Stimulated activated naive CD8-positive, alpha-beta T cell treated with anti-CD3 and anti-CD28 coated beads, Interleukin-15, Interleukin-2, amounts not matched to agents 100 ng/mL and 50 ng/mL, for 24 hours (primary cell): ENCODE results near the gene C14orf132.

ENCODE experiments used
- H3K27ac Mint-ChIP-seq: one replicate; pipeline ENCODE4 v1.8.0; 2021; ENCODE audit warnings: mild to moderate bottlenecking, mixed read lengths
- H3K27me3 Mint-ChIP-seq: one replicate; pipeline ENCODE4 v1.8.0; 2021; ENCODE audit warnings: mixed read lengths
- H3K36me3 Mint-ChIP-seq: one replicate; pipeline ENCODE4 v1.8.0; 2021; ENCODE audit warnings: low read depth, mixed read lengths
- H3K4me1 Mint-ChIP-seq: one replicate; pipeline ENCODE4 v1.8.0; 2021; ENCODE audit warnings: low read depth, mixed read lengths
- H3K4me3 Mint-ChIP-seq: one replicate; pipeline ENCODE4 v1.8.0; 2021; ENCODE audit warnings: mild to moderate bottlenecking, mixed read lengths
- H3K9me3 Mint-ChIP-seq: one replicate; pipeline ENCODE4 v1.8.0; 2021; ENCODE audit warnings: mixed read lengths

Gene C14orf132

DNA sequence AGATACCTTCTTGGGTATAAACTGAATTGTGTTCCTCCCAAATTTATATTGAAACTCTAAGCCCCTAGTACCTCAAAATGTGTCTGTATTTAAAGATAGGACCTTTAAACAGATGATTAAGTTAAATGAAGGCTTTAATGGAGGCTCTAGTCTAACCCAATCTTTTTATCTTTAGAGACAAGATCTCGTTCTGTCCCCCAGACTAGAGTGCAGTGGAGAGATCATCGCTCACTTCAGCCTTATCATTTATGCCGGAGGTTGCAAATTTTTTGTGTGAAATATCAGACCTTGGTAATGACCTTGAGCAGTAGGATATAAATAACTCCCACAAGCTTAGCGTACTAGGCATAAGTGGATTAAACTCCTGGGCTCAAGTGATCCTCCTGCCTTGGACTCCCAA lies 81.8 kb downstream of the C14orf132 start:
- Mint-ChIP-seq H3K27ac (no peak overlapping the region), H3K4me3 (no peak overlapping the region), H3K36me3 (no peaks in the 10 kb centered on the region), H3K4me1 (peaks cover 47% of the 10 kb centered on the region), H3K9me3 (no peaks in the 10 kb centered on the region), H3K27me3 (no peaks in the 10 kb centered on the region)

DNA sequence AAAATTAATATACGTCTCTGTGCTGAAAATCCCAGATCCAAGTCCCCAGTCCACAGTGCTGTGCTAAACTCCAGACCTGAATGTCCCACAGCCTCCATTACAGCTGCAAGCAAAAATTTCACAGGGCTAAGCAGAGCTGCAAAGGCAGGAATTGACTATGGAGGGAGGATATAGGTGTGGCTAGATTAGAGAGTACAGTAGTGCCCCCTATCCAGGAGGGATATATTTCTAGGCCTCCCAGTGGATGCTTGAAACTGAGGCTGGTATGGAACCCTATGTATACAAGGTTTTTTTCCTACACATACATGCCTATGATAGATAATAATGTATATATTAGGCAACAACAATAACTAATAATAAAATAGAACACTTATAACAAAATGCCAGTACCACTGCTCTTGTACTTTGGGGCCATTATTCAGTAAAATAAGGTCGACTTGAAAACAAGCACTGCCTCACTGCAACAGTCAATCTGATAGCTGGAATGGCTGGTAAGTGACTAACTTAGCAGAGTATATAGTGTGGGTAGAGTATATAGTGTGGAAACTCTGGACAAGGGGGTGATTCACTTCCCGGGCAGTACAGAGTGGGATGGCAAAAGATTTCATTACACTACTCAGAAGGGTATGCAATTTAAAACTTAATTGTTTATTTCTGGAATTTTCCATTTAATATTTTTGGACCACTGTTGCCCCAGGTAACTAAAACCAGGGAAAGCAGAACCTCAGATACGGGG lies 82.7 kb downstream of the C14orf132 start:
- Mint-ChIP-seq H3K27ac (no peak overlapping the region), H3K36me3 (no peaks in the 10 kb centered on the region), H3K9me3 (no peaks in the 10 kb centered on the region), H3K27me3 (no peaks in the 10 kb centered on the region), H3K4me1 (peaks cover 56% of the 10 kb centered on the region), H3K4me3 (no peak overlapping the region)

GRCh38 chr14:96122496-96122895 lies 83.3 kb downstream of the C14orf132 start:
- H3K36me3 Mint-ChIP-seq: no peaks in the 10 kb centered on the region
- H3K27ac Mint-ChIP-seq: no peak overlapping the region
- no peak overlapping the region for H3K4me3 Mint-ChIP-seq
- H3K4me1 Mint-ChIP-seq: peaks cover 56% of the 10 kb centered on the region
- no peaks in the 10 kb centered on the region for H3K27me3 Mint-ChIP-seq
- no peaks in the 10 kb centered on the region for H3K9me3 Mint-ChIP-seq

GRCh38 chr14:96125536-96125935 lies 86.4 kb downstream of the C14orf132 start:
- no peaks in the 10 kb centered on the region for H3K27me3 Mint-ChIP-seq
- no peaks in the 10 kb centered on the region for H3K9me3 Mint-ChIP-seq
- H3K36me3 Mint-ChIP-seq: no peaks in the 10 kb centered on the region
- H3K4me1 Mint-ChIP-seq: peaks cover 45% of the 10 kb centered on the region
- peak overlapping the region; percentile 18 for H3K4me3 Mint-ChIP-seq
- H3K27ac Mint-ChIP-seq: no peak overlapping the region

- peak overlapping the region; percentile 58 for H3K27ac Mint-ChIP-seq
- H3K27me3 Mint-ChIP-seq: no peaks in the 10 kb centered on the region
- H3K36me3 Mint-ChIP-seq: no peaks in the 10 kb centered on the region
- no peaks in the 10 kb centered on the region for H3K9me3 Mint-ChIP-seq
- no peak overlapping the region for H3K4me3 Mint-ChIP-seq
- H3K4me1 Mint-ChIP-seq: peaks cover 45% of the 10 kb centered on the region
These were observed 87.2 kb downstream of the C14orf132 start for GRCh38 chr14:96126339-96126782.

DNA sequence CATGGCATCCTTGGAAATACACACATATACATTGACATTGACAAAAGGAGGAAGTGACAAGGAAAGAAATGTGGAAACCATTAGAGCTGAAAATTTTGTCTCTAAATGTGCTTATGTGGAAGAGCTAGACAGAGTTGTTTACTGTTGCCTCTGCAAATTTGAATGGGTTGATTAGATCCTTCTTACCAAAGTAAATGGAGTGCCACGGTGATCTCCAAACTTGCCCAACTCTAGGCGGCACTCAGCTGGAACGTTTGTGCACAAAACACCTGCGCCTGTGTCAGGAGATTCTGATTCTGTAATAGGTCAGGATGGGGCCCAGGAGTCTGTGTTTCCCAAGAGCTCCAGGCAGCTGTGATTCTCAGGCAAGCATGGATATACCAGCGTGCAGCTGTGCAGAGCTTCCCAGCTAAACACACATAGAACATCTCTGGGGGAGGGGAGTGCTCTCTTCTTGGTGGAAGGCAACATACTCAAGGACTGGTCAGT lies 87.7 kb downstream of the C14orf132 start:
- Mint-ChIP-seq H3K4me1 (peaks cover 45% of the 10 kb centered on the region), H3K27ac (peak overlapping the region; percentile 58), H3K9me3 (no peaks in the 10 kb centered on the region), H3K27me3 (no peaks in the 10 kb centered on the region), H3K4me3 (no peak overlapping the region), H3K36me3 (no peaks in the 10 kb centered on the region)

DNA sequence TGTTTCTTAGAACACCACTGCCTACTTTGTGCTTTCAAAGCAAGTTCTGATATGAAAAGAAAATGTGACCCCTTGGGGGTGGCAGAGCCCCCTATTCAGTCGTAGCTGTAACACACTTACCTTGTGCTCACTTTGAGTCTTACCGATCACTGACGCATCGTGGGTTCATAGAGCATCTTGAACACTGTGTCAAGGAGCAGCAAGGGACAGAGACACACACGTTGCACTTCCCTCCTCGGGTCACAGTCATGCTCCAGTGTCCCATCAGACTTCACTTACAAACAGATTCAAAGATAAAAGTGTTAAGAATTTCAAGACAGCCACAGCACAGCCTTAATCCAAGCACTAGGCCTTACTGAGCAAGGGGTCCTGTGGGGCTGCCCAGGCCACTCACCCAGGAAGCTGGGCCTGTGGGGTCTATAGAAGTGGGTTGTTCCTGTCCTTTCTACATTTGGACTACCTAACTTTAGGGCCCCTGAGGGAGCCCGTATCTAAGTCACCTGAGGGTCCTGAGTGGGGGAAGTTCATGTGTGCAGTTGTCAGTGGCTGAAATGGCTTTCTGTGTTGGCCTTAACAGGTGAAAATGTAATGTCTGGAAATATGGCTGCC lies 90.1 kb downstream of the C14orf132 start:
- Mint-ChIP-seq H3K9me3 (no peaks in the 10 kb centered on the region), H3K27ac (no peak overlapping the region), H3K4me1 (peaks cover 33% of the 10 kb centered on the region), H3K36me3 (no peaks in the 10 kb centered on the region), H3K4me3 (no peak overlapping the region), H3K27me3 (peaks cover 4% of the 10 kb centered on the region)

DNA sequence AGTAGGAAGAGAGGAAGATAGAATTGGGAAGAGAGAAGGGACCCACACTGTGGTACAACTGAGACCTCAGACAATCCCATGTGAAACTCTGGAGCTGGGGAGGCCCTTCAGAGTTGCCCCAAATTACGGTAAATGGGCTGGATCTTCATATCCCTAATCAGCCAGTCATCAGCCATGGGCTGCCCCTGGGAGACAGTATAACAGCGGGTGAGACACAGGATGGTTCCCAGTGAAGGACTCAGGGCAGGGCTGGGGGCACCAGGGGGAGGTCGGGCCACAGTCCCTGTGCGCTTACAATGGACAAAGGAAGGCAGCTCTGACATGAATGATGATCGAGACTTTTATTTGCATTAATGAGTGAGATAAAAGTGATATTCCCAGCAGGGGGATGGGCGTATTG lies 91.2 kb downstream of the C14orf132 start:
- H3K36me3 Mint-ChIP-seq: no peaks in the 10 kb centered on the region
- H3K27me3 Mint-ChIP-seq: peaks cover 8% of the 10 kb centered on the region
- no peak overlapping the region for H3K4me3 Mint-ChIP-seq
- H3K27ac Mint-ChIP-seq: no peak overlapping the region
- no peaks in the 10 kb centered on the region for H3K9me3 Mint-ChIP-seq
- peaks cover 24% of the 10 kb centered on the region for H3K4me1 Mint-ChIP-seq

DNA sequence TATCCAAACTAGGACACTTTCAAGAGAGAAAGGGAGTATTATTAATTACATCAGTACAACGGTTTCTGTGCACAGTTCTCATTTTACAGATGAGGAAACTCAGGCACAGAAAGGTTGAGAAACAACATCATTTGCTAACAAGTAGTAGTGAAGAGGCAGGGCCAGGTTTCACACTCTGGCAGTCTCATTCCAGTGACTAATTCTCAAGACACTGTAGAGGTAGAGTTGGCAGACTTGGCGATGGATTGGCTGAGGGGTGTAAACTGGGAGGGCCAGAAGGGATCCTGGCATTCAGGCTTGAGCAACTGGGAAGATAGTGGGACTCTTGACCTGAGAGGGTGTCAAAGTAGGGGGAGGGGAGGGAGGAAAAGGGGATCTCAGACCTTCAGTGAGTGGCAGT lies 91.7 kb downstream of the C14orf132 start:
- H3K4me1 Mint-ChIP-seq: peaks cover 20% of the 10 kb centered on the region
- H3K4me3 Mint-ChIP-seq: no peak overlapping the region
- H3K9me3 Mint-ChIP-seq: no peaks in the 10 kb centered on the region
- no peaks in the 10 kb centered on the region for H3K36me3 Mint-ChIP-seq
- peaks cover 10% of the 10 kb centered on the region for H3K27me3 Mint-ChIP-seq
- H3K27ac Mint-ChIP-seq: no peak overlapping the region

DNA sequence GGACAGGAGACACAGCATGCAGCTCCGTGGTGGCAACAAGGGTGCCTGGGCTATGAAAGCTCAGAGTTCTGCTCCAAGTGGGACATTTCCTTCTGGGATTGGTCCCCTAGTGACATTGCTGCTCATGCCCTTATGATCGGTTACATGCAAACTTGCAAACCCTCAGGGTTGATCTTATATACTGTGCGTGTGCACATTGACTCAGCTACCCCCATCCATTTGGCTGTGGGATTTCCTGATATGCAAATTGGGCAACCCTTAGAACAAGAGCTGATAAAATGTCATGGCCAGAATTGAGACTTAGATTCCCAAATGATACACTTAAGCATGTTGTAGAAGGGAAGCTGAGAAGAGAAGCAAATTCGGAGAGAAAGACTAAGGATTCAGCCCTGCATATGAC lies 92.7 kb downstream of the C14orf132 start:
- H3K9me3 Mint-ChIP-seq: no peaks in the 10 kb centered on the region
- no peaks in the 10 kb centered on the region for H3K36me3 Mint-ChIP-seq
- H3K4me3 Mint-ChIP-seq: no peak overlapping the region
- peaks cover 10% of the 10 kb centered on the region for H3K27me3 Mint-ChIP-seq
- no peak overlapping the region for H3K27ac Mint-ChIP-seq
- peaks cover 10% of the 10 kb centered on the region for H3K4me1 Mint-ChIP-seq

GRCh38 chr14:96134508-96134907 lies 95.3 kb downstream of the C14orf132 start:
- Mint-ChIP-seq H3K27ac (no peak overlapping the region), H3K4me1 (no peaks in the 10 kb centered on the region), H3K9me3 (peaks cover 9% of the 10 kb centered on the region), H3K27me3 (peaks cover 10% of the 10 kb centered on the region), H3K4me3 (no peak overlapping the region), H3K36me3 (peaks cover 3% of the 10 kb centered on the region)

DNA sequence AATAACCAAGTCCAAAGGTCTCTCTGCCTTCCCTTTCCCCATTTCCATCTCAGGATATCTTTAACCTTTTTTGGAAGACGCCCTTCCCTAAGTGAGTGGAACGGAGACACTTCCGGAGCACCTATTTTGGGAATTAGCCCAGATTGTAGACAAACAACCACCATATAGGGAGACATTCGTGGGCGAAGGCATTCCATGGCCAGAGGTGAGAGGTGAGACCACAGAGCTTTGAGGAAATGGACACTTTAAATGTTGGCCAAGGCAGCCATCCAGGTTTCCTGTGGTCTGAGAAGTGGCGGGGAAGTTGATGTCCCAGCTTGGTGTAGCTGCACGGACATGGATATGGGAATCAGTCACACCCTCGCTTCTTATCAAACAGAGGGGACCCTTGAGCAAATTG lies 96.1 kb downstream of the C14orf132 start:
- Mint-ChIP-seq H3K27ac (no peak overlapping the region), H3K36me3 (peaks cover 3% of the 10 kb centered on the region), H3K9me3 (peaks cover 9% of the 10 kb centered on the region), H3K4me3 (no peak overlapping the region), H3K4me1 (no peaks in the 10 kb centered on the region), H3K27me3 (peaks cover 10% of the 10 kb centered on the region)

GRCh38 chr14:96136371-96137005 lies 97.3 kb downstream of the C14orf132 start:
- Mint-ChIP-seq H3K27ac (no peak overlapping the region), H3K9me3 (peaks cover 9% of the 10 kb centered on the region), H3K4me3 (no peak overlapping the region), H3K27me3 (peaks cover 10% of the 10 kb centered on the region), H3K4me1 (no peaks in the 10 kb centered on the region), H3K36me3 (peaks cover 3% of the 10 kb centered on the region)

DNA sequence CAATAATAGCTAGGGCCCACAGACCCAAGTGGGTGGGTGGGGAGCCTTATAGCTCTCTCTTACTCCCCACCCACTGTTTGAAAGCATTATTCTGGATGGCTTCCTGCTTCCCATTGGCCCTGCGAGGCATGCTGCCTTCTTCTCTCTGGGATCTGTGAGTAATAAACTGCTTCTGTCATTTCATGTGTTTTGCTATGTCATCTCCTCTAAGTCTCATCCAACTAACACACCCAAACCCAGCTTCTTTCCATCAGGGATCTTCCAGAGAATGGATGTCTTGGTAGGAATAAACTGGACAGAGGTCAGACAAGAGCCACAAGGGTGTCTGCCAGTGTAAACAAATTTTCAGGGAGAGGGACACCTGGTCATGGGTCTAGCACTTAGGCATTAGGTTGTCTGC lies 99.1 kb downstream of the C14orf132 start:
- no peaks in the 10 kb centered on the region for H3K4me1 Mint-ChIP-seq
- H3K27ac Mint-ChIP-seq: no peak overlapping the region
- peaks cover 9% of the 10 kb centered on the region for H3K9me3 Mint-ChIP-seq
- H3K27me3 Mint-ChIP-seq: peaks cover 10% of the 10 kb centered on the region
- H3K36me3 Mint-ChIP-seq: peaks cover 3% of the 10 kb centered on the region
- no peak overlapping the region for H3K4me3 Mint-ChIP-seq

DNA sequence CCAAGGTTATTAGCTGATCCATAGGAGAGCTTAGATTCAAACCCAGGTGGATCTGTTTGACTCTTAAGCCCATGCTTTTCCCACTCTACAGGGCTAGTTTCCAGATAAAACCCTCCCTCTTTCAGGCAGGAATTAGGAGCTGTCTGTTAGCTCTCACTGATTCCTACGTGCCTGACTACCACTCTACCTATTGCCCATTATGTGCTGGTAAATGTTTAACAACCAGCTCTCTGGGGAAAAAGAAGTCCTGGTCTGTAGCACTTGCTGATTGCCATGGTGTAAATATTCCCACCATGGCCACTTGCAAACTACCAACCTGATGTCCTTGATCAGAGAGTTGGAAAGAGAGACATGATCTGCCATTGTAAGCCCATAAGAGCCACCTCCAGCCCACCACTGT lies 100.0 kb downstream of the C14orf132 start:
- Mint-ChIP-seq H3K27me3 (peaks cover 18% of the 10 kb centered on the region), H3K4me3 (no peak overlapping the region), H3K9me3 (peaks cover 9% of the 10 kb centered on the region), H3K36me3 (peaks cover 3% of the 10 kb centered on the region), H3K4me1 (no peaks in the 10 kb centered on the region), H3K27ac (no peak overlapping the region)
